ENCODE results near the gene POP7.
"Not testable (repeated sequence)": the region's sequence is repeated elsewhere in the genome, so short reads cannot be mapped to it uniquely, and the experiment has no call there.

POP7 gene

DNA sequence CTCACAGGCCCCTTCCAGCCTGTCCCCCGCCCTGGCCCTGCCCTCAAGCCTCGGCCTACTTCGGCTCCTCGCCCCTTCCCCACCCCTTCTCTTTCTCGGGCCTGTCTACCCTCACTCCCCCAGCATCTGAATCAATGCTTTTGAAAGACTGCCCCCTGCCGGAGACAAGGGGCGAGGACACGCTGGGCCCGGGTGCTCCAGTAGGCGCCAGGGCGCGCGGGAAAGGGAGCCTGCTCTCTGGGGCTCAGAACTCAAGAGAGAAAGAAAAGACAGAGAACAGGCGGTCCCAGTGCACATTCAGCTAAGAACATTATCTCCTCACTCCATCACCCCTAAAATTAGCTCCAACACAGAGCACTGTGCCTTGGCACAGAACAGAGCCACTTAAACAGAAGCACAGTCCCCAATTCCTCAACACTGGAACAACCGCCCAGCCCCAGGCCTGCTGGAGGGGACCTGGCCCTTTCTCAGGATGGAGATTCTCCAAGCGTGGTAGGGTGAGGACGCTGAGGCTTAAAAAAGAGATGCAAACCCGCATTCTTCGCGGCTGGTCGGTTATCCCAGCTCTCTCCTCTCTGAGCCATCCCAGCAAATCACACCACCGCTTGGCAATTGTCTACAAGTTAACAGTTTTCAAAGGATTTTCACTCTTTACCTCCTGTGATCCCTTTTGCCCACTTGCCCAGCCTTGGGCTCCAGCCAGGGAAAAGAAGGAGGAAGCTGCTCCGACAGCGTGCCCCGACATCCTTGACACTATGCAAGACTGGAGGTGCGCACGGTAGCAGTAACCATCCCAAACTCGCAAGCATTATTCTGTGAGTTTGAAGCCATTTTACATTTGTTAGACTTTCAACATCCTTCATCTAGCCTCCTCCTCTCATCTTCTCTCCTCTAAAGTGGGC lies 14.0 kb upstream of the POP7 start:
- DNase-seq (ENCODE audit: low spot score), result peak; percentile 84

DNA sequence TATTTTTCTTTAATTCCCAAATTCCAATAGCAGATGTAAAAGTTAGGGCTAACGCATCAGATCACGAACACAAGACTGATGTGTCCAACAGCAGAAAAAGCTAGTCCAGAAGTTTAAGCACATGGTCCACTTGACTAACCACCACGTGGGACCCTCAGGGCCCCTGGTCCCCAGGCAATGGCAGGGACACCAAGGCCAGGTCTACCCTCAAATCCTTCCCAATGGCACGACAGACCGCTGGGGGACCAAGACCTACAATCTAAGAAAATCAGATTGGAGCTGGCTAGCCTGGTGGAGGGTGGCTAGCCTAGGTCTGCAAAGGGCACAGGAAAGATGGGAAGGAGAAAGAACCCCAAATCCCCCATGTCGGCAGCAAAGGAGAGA lies 13.4 kb upstream of the POP7 start:
- no peak for DNase-seq (ENCODE audit: low spot score)

DNA sequence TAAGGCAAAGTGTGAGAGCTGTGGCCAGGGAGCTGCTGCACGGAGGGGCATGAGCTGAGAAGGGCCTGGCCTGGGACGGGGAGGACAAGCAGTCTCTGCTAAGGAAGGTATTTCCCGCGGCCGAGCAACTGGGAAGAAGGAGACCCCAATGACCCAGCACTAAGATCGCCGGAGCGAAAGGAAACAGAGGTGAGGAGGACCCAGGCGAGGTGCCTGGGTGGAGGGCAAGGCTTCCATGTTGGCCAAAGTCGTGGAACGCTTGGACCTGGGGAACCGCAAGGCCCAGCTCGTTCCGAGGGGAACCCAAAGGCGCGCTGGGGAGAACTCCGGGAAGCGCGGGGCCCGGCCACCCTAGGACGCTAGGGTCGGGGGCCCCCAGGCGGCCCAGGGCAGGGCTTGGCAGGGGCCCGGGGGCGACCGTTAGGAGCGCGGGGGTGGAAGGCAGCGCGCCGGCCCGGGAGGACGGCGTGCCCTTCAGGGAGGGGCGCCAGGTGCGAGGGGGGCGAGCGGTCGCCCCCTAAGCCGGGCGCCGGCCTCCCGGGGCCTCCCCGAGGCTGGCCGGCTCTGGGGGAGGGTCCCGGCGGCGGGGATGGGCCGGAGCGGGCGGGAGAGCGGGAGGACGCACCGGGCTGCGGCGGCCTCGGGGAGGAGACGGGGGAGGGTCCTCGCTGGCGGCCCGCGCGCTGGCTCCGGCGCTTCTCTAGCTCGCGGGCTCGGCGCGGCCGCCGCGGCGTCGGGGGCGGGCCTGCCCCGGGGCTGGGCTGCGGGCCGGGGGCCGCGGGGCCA lies 12.4 kb upstream of the POP7 start:
- DNase-seq (ENCODE audit: low spot score), result no peak

GRCh38 chr7:100694098-100694745 lies 11.7 kb upstream of the POP7 start, which contains the start of gene GIGYF1:
TSS of gene GIGYF1 (minus strand) at chr7:100694250. CDS start at chr7:100688238, 6,012 bp downstream.
- DNase-seq (ENCODE audit: low spot score), result peak; percentile 86

GRCh38 chr7:100696123-100696521 lies 9.8 kb upstream of the POP7 start:
- DNase-seq (ENCODE audit: low spot score), result no peak

DNA sequence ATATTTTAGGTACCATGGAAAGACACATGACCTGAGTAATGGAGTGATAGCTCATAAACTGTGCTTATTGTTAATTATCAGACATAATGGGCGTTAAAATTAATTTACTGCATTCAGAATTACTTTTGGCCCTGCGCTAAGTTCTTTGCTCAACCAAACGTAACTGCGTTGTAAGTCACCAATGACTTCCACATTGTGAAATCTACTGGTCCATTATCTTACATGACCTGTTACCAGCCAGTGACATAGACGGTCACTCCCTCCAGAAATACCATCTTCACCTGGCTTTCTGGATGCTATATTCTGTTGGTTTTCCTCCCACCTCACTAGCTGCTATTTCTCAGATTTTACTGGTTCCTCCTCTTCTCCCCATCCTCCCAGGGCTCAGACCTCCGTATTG lies 6.9 kb upstream of the POP7 start:
- no peak for DNase-seq (ENCODE audit: low spot score)

- not testable (repeated sequence) for DNase-seq (ENCODE audit: low spot score)
Observed at GRCh38 chr7:100701089-100701488, 4.8 kb upstream of the POP7 start.

DNA sequence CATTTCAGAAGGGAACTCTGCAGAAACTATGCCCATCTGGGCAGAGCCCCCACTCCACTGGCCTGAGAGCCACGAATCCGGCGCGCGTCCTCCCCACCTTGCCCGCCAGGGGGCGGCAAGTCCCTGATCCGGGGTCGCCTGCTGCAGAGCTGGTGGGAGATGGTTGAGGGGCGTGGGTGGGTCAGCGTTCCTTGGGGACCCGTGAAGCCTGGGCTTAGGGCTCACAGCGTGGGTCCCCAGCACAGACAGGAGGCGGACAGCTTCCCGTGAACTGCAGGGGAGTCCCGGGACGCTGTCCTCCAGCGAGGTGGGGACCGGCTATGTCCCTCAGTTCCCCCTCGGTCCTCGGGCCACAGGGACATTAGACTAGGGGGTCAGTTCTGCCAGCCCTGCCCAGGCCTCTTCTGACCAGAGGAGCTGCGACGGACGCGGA lies 585 bp upstream of the POP7 start:
- DNase-seq (ENCODE audit: low spot score), result peak; percentile 92

- no peak for DNase-seq (ENCODE audit: low spot score)
Observed at GRCh38 chr7:100706672-100707311, 871 bp downstream of the POP7 start.

DNA sequence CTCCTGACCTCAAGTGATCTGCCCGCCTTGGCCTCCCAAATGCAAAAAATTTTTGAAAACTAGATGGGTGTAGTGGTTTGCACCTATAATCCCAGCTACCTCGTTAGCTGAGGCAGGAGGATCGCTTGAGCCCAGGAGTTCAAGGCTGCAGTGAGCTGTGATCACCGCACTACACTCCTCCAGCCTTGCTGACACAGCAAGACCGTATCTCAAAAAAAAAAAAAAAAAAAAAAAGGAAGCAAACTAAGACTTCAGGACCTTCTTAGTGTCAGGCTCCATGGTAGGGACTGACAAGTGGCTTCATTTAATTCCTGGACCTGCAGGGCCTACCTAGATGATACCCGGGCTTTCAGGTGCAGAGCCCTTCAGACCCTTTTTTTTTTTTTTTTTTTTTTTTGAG lies 2.5 kb downstream of the POP7 start:
- DNase-seq (ENCODE audit: low spot score), result no peak

- DNase-seq (ENCODE audit: low spot score), result no peak
Observed at GRCh38 chr7:100710452-100710851, 4.5 kb downstream of the POP7 start.

DNA sequence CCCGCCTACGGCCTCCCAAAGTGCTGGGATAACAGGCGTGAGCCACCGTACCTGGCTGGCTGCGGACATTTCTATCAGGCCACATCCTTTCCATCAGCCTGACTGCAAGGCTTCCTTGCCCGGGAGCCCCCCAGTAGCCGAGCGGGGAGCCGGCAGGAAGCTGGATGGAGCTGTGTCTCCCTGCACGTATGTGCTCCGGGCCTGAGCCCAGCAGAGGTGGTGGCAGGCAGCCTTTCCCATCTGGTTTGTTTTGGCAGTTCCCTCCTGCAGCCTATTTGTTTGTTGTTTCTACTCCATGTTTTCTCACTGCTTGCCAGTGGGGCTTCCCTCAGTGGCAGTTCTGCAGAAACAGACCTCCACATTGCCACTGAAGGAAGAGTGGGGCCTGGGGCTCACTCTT lies 5.4 kb downstream of the POP7 start:
- no peak for DNase-seq (ENCODE audit: low spot score)

GRCh38 chr7:100714725-100715124 lies 8.8 kb downstream of the POP7 start:
- DNase-seq (ENCODE audit: low spot score), result no peak

DNA sequence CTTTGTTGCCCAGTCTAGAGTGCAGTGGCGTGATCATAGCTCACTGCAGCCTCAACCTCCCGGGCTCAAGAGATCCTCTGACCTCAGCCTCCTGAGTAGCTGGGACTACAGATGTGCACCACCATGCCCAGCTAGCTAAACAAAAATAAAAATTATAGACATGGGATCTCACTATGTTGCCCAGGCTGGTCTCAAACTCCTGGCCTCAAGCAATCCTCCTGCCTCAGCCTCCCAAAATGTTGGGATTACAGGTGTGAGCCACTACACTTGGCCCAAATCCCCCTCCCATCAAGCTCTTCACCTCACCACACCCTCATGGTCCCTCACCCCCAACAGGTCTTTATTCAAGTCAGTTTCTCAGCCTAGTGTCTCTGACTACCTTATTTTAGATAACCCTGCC lies 11.2 kb downstream of the POP7 start:
- not testable (repeated sequence) for DNase-seq (ENCODE audit: low spot score)

DNA sequence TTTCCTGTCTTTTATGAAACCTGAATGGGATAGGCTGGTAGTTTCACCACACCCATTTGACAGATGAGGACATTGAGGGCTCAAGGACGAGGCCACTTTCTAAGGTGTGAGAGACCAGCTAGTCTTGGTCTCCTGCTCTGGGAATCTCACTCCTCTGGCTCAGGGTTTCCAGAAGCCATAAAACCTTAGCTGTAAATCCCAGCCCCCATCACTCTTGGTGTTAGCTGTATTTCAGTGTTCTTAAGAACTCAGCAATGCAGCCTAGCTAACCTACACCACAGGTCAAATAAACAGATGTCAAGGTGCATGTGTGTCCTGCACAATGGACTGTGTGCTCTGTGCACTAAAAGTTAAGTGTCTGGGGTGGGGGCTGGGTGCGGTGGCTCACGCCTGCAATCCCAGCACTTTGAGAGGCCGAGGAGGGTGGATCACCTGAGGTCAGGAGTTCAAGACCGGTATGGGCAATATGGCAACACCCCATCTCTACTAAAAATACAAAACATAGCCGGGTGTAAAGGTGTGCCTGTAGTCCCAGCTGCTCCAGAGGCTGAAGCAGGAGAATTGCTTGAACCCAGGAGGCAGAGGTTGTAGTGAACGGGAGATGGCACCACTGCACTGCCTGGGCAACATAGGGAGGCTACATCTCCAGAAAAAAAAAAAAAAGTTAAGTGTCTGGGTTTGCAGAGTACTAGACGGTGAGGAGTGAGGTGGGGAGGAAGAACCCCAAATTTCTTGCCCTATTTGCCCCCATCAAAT lies 13.8 kb downstream of the POP7 start:
- DNase-seq (ENCODE audit: low spot score), result no peak

DNA sequence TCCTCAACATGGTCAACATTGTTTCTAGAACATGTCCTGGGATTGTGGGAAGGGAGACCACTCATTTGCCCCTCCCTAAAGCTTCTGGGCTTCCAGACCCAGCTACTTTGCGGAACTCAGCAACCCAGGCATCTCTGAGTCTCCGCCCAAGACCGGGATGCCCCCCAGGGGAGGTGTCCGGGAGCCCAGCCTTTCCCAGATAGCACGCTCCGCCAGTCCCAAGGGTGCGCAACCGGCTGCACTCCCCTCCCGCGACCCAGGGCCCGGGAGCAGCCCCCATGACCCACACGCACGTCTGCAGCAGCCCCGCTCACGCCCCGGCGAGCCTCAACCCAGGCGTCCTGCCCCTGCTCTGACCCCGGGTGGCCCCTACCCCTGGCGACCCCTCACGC lies 14.4 kb downstream of the POP7 start, which contains the start of gene EPO:
Gene EPO (plus strand): TSS at position 190 of the 392 bp plus-strand sequence. CDS start 513 bp downstream, outside the sequence.
- no peak for DNase-seq (ENCODE audit: low spot score)

DNA sequence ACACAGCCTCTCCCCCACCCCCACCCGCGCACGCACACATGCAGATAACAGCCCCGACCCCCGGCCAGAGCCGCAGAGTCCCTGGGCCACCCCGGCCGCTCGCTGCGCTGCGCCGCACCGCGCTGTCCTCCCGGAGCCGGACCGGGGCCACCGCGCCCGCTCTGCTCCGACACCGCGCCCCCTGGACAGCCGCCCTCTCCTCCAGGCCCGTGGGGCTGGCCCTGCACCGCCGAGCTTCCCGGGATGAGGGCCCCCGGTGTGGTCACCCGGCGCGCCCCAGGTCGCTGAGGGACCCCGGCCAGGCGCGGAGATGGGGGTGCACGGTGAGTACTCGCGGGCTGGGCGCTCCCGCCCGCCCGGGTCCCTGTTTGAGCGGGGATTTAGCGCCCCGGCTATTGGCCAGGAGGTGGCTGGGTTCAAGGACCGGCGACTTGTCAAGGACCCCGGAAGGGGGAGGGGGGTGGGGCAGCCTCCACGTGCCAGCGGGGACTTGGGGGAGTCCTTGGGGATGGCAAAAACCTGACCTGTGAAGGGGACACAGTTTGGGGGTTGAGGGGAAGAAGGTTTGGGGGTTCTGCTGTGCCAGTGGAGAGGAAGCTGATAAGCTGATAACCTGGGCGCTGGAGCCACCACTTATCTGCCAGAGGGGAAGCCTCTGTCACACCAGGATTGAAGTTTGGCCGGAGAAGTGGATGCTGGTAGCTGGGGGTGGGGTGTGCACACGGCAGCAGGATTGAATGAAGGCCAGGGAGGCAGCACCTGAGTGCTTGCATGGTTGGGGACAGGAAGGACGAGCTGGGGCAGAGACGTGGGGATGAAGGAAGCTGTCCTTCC lies 15.0 kb downstream of the POP7 start:
- no peak for DNase-seq (ENCODE audit: low spot score)

DNA sequence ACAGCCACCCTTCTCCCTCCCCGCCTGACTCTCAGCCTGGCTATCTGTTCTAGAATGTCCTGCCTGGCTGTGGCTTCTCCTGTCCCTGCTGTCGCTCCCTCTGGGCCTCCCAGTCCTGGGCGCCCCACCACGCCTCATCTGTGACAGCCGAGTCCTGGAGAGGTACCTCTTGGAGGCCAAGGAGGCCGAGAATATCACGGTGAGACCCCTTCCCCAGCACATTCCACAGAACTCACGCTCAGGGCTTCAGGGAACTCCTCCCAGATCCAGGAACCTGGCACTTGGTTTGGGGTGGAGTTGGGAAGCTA lies 15.5 kb downstream of the POP7 start:
- no peak for DNase-seq (ENCODE audit: low spot score)

DNA sequence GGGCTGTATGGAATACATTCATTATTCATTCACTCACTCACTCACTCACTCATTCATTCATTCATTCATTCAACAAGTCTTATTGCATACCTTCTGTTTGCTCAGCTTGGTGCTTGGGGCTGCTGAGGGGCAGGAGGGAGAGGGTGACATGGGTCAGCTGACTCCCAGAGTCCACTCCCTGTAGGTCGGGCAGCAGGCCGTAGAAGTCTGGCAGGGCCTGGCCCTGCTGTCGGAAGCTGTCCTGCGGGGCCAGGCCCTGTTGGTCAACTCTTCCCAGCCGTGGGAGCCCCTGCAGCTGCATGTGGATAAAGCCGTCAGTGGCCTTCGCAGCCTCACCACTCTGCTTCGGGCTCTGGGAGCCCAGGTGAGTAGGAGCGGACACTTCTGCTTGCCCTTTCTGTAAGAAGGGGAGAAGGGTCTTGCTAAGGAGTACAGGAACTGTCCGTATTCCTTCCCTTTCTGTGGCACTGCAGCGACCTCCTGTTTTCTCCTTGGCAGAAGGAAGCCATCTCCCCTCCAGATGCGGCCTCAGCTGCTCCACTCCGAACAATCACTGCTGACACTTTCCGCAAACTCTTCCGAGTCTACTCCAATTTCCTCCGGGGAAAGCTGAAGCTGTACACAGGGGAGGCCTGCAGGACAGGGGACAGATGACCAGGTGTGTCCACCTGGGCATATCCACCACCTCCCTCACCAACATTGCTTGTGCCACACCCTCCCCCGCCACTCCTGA lies 16.7 kb downstream of the POP7 start:
- DNase-seq (ENCODE audit: low spot score), result no peak

All from left forelimb (tissue), 1 donor.